GM18870 (cell line): ENCODE data around the gene NCOA6.

Source experiments
- ATAC-seq: cut with Tn5 transposase; IDR thresholded peaks from one replicate; pipeline ENCODE4 v1.9.1; 2021; ENCODE audit warnings: moderate library complexity; ENCODE audit not compliant: unreplicated experiment

Gene NCOA6

GRCh38 chr20:34825530-34826362 lies at the start of gene NCOA6:
Gene NCOA6, minus strand, starts transcription at chr20:34825651. Its CDS starts 43,296 bp downstream, at chr20:34782355.
- no peak for ATAC-seq

GRCh38 chr20:34874094-34874654 lies 48.7 kb upstream of the NCOA6 start:
- ATAC-seq = no peak

GRCh38 chr20:34873583-34874093 lies 48.2 kb upstream of the NCOA6 start:
- ATAC-seq = no peak

GRCh38 chr20:34872622-34873224 lies 47.3 kb upstream of the NCOA6 start, which contains the start of gene GGT7:
Gene GGT7, minus strand, starts transcription at chr20:34872856. Its CDS starts 41 bp downstream, at chr20:34872815.
- no peak for ATAC-seq

- no peak for ATAC-seq
Observed at GRCh38 chr20:34871966-34872621, 46.6 kb upstream of the NCOA6 start.

- ATAC-seq = no peak
Observed at GRCh38 chr20:34871320-34871926, 46.0 kb upstream of the NCOA6 start.

GRCh38 chr20:34864216-34864615 lies 38.8 kb upstream of the NCOA6 start:
- no peak for ATAC-seq

- ATAC-seq = no peak
Observed at GRCh38 chr20:34863421-34863965, 38.0 kb upstream of the NCOA6 start.

GRCh38 chr20:34862724-34863123 lies 37.3 kb upstream of the NCOA6 start:
- no peak for ATAC-seq

GRCh38 chr20:34861386-34862084 lies 36.1 kb upstream of the NCOA6 start:
- ATAC-seq = no peak

- ATAC-seq = no peak
Observed at GRCh38 chr20:34859826-34860545, 34.5 kb upstream of the NCOA6 start.

- ATAC-seq = no peak
Observed at GRCh38 chr20:34859367-34859766, 33.9 kb upstream of the NCOA6 start.

GRCh38 chr20:34852298-34852697 lies 26.8 kb upstream of the NCOA6 start:
- ATAC-seq = no peak

- ATAC-seq = no peak
Observed at GRCh38 chr20:34850969-34851368, 25.5 kb upstream of the NCOA6 start.

GRCh38 chr20:34849778-34850177 lies 24.3 kb upstream of the NCOA6 start:
- no peak for ATAC-seq

GRCh38 chr20:34848597-34848996 lies 23.1 kb upstream of the NCOA6 start:
- ATAC-seq = no peak

GRCh38 chr20:34843421-34843820 lies 18.0 kb upstream of the NCOA6 start:
- no peak for ATAC-seq

GRCh38 chr20:34842143-34842542 lies 16.7 kb upstream of the NCOA6 start:
- ATAC-seq = no peak

GRCh38 chr20:34834459-34834893 lies 9.0 kb upstream of the NCOA6 start:
- ATAC-seq = no peak
